Fibroblast of villous mesenchyme (primary cell): ENCODE results near the gene UBA1. TPM values are rescaled to one million over a fixed set of nuclear protein-coding genes. Genes with fewer than 3 reads are reported as not detected.

ENCODE experiments used
- DNase-seq: peaks from one replicate; pipeline ENCODE4 v3.0.0-alpha.2; 2010; ENCODE audit warnings: low read depth
- H3K4me3 ChIP-seq: 2 replicates; pipeline ENCODE4 v1.5.1; 2011; ENCODE audit warnings: low read depth, mild to moderate bottlenecking, low read length
- total RNA-seq: library from RNA; depleted of rRNA; stranded (reverse); fragments of >200 nt; gene quantifications from 2 replicates; pipeline ENCODE4 v1.2.3, GENCODE V29; 2012
- TF ChIP-seq, protein P1 (sequence below): IDR thresholded peaks from 2 replicates; pipeline ENCODE4 v1.5.1; 2012; ENCODE audit warnings: low read depth, mild to moderate bottlenecking, low read length; ENCODE audit not compliant: insufficient read depth

The UBA1 gene
- total RNA-seq, 1 donor, result 212 TPM

GRCh38 chrX:47216393-47216925, 22.8 kb downstream of the UBA1 start:
- TF ChIP-seq, protein P1, sequence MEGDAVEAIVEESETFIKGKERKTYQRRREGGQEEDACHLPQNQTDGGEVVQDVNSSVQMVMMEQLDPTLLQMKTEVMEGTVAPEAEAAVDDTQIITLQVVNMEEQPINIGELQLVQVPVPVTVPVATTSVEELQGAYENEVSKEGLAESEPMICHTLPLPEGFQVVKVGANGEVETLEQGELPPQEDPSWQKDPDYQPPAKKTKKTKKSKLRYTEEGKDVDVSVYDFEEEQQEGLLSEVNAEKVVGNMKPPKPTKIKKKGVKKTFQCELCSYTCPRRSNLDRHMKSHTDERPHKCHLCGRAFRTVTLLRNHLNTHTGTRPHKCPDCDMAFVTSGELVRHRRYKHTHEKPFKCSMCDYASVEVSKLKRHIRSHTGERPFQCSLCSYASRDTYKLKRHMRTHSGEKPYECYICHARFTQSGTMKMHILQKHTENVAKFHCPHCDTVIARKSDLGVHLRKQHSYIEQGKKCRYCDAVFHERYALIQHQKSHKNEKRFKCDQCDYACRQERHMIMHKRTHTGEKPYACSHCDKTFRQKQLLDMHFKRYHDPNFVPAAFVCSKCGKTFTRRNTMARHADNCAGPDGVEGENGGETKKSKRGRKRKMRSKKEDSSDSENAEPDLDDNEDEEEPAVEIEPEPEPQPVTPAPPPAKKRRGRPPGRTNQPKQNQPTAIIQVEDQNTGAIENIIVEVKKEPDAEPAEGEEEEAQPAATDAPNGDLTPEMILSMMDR, result no peak
- no peak overlapping the region for H3K4me3 ChIP-seq
- DNase-seq, result no peak

- H3K4me3 ChIP-seq, result peak overlapping the region; percentile 38
- peak; percentile 81 for DNase-seq
- TF ChIP-seq, protein P1, result no peak
These were observed 23.7 kb downstream of the UBA1 start for GRCh38 chrX:47217121-47217851.

- peak overlapping the region; percentile 79 for H3K4me3 ChIP-seq
- peak; percentile 99 for DNase-seq
- TF ChIP-seq, protein P1, result no peak
These were observed 24.2 kb downstream of the UBA1 start for GRCh38 chrX:47217852-47218279.

DNA sequence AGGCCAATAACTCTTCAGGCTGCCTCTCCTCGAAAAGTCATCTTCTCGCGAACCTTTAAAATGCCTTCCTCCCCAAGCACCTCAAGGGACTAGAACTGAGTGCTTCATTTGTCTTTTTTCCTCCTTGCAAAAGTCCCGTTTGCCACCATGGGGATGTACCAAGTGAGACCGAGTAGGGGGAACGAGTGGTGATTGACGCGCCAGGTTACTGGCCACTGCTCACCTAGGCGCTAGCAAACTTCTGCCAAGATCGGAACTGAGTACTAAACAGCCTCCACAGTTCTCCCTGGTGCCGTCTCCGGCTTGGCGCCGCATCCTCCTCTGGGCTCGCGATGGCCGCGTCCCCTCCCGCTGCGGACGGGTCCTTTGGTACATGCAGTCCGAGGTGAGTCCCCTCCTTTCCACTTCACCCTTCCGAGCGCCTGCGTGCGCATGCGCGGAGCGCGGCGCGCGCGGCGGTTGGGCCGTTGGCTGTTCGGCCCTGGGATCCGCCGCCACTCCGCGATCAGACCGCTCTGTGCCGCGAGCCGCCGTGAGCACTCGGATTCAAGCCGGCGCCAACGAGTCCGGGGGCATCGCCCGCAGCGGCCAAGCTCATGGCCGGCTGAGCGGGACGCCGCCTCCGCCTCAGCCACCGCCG, 24.8 kb downstream of the UBA1 start, which contains the start of gene CDK16:
Gene CDK16 (plus strand): TSS at position 402 of the 640 bp plus-strand sequence. CDS start 4,877 bp downstream, outside the sequence.
- TF ChIP-seq, protein P1, result no peak
- H3K4me3 ChIP-seq, result peak within 1 kb of the TSS; percentile 79
- peak; percentile 84 for DNase-seq

DNA sequence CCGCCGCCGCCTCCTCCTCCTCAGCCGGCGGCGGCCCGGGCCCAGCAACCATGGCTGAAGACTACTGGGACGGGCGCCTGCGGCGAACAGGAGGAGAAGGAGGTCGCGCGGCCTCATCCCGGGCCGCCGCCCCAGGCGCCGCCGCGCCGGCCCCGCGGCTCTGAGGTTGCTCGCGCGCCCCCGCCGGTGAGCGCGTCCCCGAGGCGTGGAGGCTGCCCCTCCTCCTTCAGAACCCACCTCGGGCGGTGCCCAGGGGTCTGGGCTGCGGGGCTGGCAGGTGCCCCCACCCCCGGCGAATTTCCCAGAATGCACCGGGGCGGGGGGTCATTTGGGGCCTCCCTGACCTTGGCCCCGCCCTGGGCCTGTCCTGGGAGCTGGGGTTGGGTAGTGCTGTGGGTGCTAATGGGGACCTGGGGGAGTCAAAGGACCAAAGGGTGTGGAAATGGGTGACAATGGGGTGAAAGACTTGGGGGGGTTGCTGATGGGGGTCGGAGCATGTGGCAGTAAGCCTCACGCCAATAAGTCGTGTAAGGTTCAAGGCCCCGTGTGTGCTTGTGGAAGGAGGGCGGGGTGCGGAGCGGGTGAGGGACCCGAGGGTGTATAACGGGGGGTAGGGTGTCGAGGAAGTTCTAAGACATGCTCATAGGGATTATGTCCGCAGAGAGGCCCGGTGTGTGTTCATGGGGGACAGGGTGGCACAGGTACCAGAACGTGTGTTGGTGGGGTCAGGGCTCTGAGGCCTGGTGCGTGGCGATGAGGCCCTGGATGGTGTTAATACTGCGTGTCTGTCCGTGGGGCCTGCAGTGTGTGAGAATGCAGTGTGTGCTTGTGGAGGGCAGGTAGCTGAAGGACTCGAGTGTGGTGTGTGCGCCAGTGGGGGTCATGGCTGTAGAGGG, 25.5 kb downstream of the UBA1 start:
- no peak for DNase-seq
- H3K4me3 ChIP-seq, result peak overlapping the region; percentile 79
- TF ChIP-seq, protein P1, result no peak

GRCh38 chrX:47221756-47222155, 28.1 kb downstream of the UBA1 start:
- no peak for DNase-seq
- no peak overlapping the region for H3K4me3 ChIP-seq
- TF ChIP-seq, protein P1, result no peak
